Measurements from ENCODE around the gene TTLL11.

The TTLL11 gene

GRCh38 chr9:121857928-121858327 lies 235.2 kb downstream of the TTLL11 start:
- no peak overlapping the region for H3K4me3 ChIP-seq (ENCODE audit: low read depth, low read length)
- DNase-seq (ENCODE audit: low read depth) = no peak
- no peak for TF ChIP-seq CTCF (IDR thresholded peaks at IDR 0.05; ENCODE audit: low read depth, low read length, missing control alignments)

DNA sequence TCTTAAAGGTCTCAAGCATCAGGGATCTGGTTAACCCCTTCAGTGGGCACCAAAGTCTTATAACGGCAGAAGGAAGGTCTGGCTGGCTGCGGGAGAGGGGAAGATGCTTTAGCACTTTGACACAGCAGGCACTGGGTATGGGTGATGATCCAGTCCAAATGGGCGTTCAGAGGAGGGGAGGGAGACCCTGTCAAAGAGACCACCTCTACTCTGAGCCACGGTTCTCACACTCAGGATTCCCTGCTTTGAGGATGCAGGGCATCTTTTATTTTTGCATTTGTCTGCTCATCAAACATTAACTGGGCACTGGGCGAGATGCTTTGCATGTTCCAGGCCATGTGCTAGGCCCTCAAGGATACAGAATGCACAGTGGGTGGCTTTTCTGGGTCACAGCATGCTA lies 237.6 kb downstream of the TTLL11 start:
- no peak for TF ChIP-seq CTCF (IDR thresholded peaks at IDR 0.05; ENCODE audit: low read depth, low read length, missing control alignments)
- no peak overlapping the region for H3K4me3 ChIP-seq (ENCODE audit: low read depth, low read length)
- no peak for DNase-seq (ENCODE audit: low read depth)

- TF ChIP-seq CTCF (IDR thresholded peaks at IDR 0.05; ENCODE audit: low read depth, low read length, missing control alignments) = no peak
- H3K4me3 ChIP-seq (ENCODE audit: low read depth, low read length) = no peak overlapping the region
- DNase-seq (ENCODE audit: low read depth) = no peak
Observed at GRCh38 chr9:121853617-121854395, 239.3 kb downstream of the TTLL11 start.

DNA sequence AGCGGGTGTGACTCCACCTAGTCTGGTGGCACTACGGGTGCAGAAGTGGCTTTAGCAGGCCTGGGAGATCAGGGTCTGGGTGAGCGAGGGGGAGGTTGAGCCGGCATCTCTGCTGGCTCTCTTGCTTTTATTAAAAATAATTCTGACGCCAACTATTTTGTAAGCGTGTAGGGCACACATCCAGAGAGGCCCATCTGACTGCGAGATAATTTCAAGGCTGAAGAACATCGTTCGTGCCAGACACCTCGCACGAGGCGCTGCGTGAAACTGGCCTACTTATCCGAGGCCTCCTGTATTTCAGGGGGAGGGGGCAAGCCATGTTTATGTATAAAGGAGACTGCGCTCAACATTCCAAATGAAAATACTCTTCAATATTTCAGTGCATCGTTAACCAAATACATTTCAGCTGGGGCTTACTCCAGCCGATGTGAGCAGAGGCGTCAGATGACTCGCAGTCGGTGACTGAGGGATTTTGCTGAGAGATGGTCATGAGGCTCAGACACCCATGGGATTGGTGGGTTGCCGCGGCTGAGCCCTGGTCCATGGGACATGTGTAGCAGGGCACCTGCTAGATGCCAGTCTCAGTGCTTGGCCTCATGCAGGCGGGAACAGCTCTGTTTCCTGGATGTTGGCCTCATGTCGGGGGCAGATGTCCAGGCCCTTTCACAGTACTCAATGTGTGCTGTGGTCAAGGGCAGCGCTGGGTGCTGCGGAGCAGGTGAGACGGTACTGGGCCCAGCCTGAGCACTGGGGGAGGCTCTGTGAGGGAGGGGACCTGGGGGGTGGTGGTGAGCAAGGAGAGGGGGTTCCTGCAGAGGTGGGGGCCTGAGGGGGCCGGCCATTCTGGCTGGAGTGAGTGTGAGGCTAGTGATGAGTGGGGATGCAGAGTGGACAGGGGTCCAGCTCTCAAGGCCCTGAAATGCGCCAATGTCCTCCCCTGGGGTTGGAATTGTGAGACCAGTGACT lies 240.2 kb downstream of the TTLL11 start:
- TF ChIP-seq CTCF (IDR thresholded peaks at IDR 0.05; ENCODE audit: low read depth, low read length, missing control alignments) = no peak
- DNase-seq (ENCODE audit: low read depth) = no peak
- H3K4me3 ChIP-seq (ENCODE audit: low read depth, low read length) = no peak overlapping the region

DNA sequence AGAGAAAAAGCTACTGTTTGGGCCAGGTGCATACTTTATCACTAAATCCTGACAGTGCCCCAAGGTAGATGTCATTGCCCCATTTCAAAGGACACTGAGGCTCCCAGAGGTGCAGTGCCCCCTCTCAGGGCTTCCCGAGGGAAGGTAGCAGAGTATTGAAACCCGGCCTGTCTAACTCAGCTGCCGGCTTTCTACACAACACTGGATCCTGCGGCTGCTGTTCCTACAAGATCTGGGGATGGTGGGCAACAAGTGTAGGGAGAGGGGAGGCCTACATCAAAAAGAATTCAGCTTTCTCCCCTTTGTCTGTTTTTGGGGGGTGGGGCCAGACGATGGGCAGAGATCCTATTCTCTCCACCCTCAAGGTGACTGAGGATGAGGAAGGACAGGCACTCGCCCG lies 240.9 kb downstream of the TTLL11 start:
- TF ChIP-seq CTCF (IDR thresholded peaks at IDR 0.05; ENCODE audit: low read depth, low read length, missing control alignments) = no peak
- DNase-seq (ENCODE audit: low read depth) = no peak
- no peak overlapping the region for H3K4me3 ChIP-seq (ENCODE audit: low read depth, low read length)

DNA sequence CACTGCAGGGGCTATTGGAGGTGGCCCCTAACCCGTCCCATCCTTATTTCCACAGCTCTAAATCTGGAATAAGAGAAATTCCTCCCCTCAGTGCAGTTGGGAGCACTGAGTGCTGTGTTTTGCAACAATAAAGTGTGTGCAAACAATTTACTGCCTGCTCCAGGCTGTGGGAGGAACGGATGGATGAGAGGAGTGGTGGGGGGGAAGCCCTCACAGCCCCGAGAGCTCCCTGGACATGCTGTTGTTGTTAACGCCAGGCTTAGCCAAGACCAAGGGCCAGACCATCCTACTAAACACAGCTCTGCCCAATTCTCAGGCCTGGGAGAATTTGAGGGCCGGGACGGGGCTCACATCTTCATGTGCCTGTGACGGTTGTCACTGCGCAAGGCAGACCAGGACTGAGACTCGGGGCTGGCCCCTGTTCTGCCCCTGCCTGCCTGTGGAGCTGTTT lies 241.4 kb downstream of the TTLL11 start:
- no peak overlapping the region for H3K4me3 ChIP-seq (ENCODE audit: low read depth, low read length)
- DNase-seq (ENCODE audit: low read depth) = no peak
- no peak for TF ChIP-seq CTCF (IDR thresholded peaks at IDR 0.05; ENCODE audit: low read depth, low read length, missing control alignments)

All from GM12864 (cell line).